ENCODE data around the gene BEND5.

Gene BEND5

GRCh38 chr1:48765335-48765734, 11.4 kb downstream of the BEND5 start:
- DNase-seq (ENCODE audit: low read depth, low spot score) = no peak

DNA sequence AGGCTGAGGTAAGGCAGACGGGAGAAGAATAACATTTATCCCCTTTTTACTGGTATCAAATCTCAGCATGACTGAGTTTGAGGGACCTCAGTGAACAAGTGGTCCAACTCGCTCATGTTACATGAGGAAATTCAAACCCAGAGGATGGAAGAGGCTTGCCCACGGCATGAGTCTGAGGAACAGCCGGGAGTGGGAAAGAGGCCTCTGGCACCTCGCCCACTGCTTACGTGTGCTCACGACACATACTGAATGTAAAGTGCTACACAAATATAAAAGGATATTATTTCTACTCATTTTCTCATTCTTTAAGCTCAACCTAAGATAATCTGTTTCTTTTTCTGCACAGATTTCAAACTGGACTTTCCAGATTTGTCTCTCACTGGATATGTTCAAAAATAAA, 14.7 kb downstream of the BEND5 start:
- DNase-seq (ENCODE audit: low read depth, low spot score) = no peak

GRCh38 chr1:48761411-48761810, 15.3 kb downstream of the BEND5 start:
- no peak for DNase-seq (ENCODE audit: low read depth, low spot score)

GRCh38 chr1:48760857-48761256, 15.8 kb downstream of the BEND5 start:
- DNase-seq (ENCODE audit: low read depth, low spot score) = no peak

DNA sequence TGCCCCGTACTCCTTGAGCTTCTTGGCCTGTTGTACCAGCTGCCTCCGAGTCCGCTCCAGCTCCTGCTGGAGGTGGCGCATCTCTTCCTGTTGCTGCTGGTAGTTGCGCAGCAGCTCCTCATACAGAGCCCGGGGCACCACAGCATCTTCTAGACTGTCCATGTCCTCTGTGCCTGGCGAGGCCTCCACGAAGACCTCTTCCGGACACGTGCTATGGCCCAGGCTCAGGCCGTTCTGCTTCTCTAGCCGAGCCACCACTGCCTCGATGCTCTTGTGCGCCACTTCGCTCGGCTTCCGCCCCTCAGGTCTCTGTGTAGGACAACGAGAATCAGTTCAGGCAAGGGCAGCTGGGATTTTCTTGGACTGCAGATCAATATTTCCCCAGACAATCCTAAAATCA, 17.7 kb downstream of the BEND5 start:
- no peak for DNase-seq (ENCODE audit: low read depth, low spot score)

- DNase-seq (ENCODE audit: low read depth, low spot score) = no peak
Measured at GRCh38 chr1:48757363-48757762, 19.3 kb downstream of the BEND5 start.

DNA sequence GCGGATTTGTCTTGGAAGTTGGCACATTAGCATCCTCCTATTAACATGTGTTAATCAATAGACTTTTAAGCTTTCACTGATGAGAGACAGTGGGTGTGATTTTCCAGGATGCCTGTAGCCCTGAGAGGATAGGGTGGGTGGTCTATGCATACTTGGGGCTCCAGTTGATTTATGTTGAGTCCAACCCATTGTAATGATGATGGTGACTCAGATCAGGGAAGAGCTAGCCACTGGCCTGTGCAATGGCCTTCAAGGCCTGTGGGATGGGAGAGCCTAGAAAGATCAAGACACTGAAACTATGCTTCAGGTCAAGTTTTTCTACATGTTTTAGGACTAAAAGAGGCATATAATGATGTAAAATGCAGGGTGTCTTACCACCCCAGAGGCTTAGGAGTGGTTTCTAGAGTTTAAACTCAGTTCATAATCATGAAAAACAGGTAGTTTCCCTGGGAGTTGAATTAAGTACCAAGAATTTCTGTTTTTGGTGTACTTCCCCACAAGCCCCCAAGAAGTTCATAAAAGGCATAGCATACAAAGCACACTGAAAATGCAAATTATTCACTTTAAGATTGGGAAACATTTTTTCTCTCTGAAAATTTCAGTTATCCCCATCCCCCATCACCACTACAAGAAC, 19.9 kb downstream of the BEND5 start:
- no peak for DNase-seq (ENCODE audit: low read depth, low spot score)

- no peak for DNase-seq (ENCODE audit: low read depth, low spot score)
Measured at GRCh38 chr1:48753293-48753692, 23.4 kb downstream of the BEND5 start.

GRCh38 chr1:48750109-48750508, 26.6 kb downstream of the BEND5 start:
- no peak for DNase-seq (ENCODE audit: low read depth, low spot score)

DNA sequence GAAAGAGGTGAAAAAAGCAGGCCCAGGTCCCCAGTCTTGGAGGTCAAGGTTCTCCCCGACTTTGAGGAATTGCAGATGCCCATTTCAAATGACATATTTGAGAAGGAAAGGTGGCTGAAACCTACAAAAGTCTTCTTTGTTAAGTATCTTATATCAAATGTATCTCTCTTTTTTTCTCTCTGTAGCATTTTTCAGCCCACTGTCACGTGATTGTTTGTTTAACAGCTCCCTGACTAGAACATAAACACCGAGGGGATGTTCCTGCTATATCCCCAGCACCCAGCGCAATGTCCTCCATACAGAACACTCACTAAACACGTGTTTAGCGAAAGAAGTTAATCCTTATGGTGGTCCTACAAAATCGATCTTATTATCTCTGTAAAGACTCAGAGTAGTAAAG, 27.6 kb downstream of the BEND5 start:
- DNase-seq (ENCODE audit: low read depth, low spot score) = no peak

DNA sequence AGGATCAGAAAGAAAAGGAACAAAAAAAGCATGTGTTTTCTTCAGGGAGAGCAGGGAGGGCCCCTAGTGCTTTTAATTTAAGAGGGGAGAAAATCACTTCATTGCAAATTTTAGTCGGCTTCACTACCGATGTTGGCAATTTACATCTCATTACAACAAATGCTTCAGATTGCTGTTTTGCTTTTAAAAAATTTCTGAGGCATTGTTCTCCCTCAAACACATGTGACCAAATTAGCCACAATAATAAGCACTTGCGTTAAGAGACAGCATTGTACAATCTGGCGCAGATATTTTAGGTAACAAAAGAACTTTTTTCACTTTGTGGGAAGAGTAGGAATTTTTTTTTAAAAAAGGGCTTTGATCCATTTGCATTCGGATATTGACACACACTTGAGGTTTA, 29.8 kb downstream of the BEND5 start:
- DNase-seq (ENCODE audit: low read depth, low spot score) = no peak

DNA sequence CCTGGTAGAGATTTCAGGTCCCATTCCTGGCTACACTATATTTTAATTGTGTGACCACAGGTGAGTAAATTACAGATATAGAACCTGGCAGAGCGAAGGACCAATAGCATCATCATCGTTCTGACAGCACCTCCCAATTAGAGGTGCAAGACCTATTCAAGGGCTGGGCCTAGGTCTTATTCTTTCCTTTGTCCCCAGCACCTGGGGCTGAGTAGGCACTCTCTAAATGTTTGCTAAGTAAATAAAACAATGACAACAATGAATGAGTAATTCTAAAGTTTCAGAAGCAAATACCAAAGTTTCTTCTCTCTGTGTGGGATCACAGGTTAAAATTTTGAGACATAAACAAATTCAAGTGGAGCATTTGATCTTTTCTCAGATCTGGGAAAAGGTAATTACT, 32.7 kb downstream of the BEND5 start:
- no peak for DNase-seq (ENCODE audit: low read depth, low spot score)

- DNase-seq (ENCODE audit: low read depth, low spot score) = no peak
Measured at GRCh38 chr1:48743480-48743879, 33.2 kb downstream of the BEND5 start.

DNA sequence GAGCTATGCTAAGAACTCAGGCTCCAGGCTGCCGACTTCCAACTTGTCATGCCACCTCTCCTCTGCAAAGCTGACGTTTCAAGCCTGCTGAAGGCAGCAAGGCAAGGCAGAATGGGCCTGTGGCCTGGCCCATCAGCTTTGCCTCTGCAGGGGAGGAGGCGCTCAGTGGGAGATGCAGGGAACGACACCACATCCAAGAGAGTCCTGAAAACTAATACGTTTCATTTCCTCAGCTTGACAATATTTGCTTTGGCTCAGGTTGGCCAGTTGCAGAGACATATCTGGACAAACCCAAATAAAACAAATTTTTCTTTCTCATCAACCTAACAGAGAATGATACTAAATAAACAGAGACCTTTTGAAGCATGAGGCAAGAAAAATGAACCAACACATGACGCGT, 35.3 kb downstream of the BEND5 start:
- DNase-seq (ENCODE audit: low read depth, low spot score) = no peak

- DNase-seq (ENCODE audit: low read depth, low spot score) = no peak
Measured at GRCh38 chr1:48740621-48741020, 36.1 kb downstream of the BEND5 start.

GRCh38 chr1:48739091-48739490, 37.6 kb downstream of the BEND5 start:
- DNase-seq (ENCODE audit: low read depth, low spot score) = no peak

- DNase-seq (ENCODE audit: low read depth, low spot score) = no peak
Measured at GRCh38 chr1:48738356-48738755, 38.3 kb downstream of the BEND5 start.

- DNase-seq (ENCODE audit: low read depth, low spot score) = no peak
Measured at GRCh38 chr1:48735796-48736195, 40.9 kb downstream of the BEND5 start.

DNA sequence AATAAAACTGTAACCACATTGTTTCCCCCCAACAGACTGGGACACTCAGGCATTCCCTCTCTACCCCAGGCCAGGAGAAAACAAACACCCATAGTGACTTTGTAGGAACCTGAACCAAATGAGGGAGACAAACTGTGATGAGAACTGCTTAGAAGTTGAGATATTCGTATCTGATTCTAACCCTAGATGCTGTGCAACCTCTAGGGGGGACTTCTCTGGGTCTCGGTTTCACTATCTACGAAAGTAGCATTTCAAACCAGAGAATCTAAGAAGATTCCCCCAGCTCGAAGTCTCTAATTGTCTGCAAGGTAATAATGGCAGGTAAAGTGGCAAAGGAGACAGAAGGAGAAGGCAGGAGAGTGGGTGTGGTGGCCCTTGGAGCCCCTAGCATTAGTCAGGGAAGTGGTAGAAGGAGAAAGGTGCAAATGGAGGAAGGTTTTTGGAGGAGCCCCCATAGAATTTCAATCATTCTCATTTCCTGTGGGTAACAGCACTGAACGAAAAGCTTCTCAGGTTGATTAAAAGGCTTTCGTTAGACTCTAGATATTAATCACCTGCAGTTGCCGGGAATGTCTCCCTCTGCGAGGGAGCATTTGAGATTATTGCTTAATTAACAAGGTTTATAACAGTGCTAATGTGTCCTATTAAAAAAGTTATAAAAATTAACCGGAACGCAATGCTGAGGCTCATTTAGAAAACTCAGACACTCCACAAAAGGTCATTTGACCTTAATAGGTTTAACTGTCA, 46.4 kb downstream of the BEND5 start:
- DNase-seq (ENCODE audit: low read depth, low spot score) = no peak

DNA sequence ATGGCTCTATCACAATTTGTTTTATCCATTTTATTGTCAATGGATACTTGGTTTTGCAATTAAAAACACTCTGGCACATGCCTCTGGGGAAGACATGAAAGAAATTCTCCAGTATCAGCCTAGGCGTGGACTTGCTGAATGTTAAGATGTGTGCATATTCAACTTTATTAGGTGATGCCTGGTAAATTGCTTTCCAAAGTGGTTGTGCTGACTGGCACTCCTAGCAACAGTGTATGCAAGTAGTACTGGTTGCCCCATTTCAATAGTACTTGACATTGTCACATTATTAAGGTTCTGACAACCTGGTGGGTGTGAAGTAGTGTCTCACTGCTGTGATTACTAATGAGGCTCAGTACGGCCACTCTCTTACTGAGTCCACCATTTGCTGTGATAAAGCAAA, 48.1 kb downstream of the BEND5 start:
- no peak for DNase-seq (ENCODE audit: low read depth, low spot score)

- DNase-seq (ENCODE audit: low read depth, low spot score) = no peak
Measured at GRCh38 chr1:48726557-48727215, 50.0 kb downstream of the BEND5 start.

DNA sequence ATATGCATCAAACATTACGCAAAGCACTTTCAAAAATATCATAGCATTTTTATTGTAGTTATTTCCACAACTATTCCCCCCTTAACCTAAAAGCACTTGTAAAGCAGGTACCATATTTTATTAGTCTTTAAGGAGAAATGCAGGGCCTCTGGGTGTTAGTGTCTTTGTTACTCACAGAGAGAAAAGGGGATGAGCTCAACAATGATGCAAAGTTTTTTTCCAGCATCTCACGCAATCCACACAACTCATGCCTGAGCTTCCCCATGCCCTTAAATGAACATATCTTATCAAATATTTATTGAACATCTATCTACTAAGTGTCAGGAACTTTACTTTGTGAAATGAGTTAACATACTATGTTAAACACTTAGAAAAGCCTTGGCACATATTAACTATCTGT, 50.6 kb downstream of the BEND5 start:
- no peak for DNase-seq (ENCODE audit: low read depth, low spot score)

All from activated naive CD8-positive, alpha-beta T cell treated with anti-CD3 and anti-CD28 coated beads, Interleukin-2, amount 50 U/mL, for 16 hours (primary cell).